Mucosa of descending colon (tissue), 3 donors: ENCODE results near the gene COL4A2. TPM values are rescaled to one million over a fixed set of nuclear protein-coding genes. Genes with fewer than 3 reads are reported as not detected.

Experiments
- ATAC-seq: fragments of 200-7000 bp; cut with Tn5 transposase; one replicate; pipeline ENCODE4 v1.9.1; 2020; ENCODE audit warnings: mild to moderate bottlenecking, moderate library complexity
- DNase-seq, 3 donors: peaks; one replicate each; pipeline ENCODE4 v3.0.0-alpha.2; 2020
- H3K36me3 ChIP-seq: fragments of 200-600 bp; one replicate; pipeline ENCODE4 v1.8.0; 2021; ENCODE audit warnings: low read depth, mild to moderate bottlenecking
- H3K4me1 ChIP-seq: fragments of 200-600 bp; one replicate; pipeline ENCODE4 v1.8.0; 2021; ENCODE audit warnings: low read depth, mild to moderate bottlenecking
- H3K4me3 ChIP-seq: fragments of 200-600 bp; one replicate; pipeline ENCODE4 v1.8.0; 2021; ENCODE audit warnings: mild to moderate bottlenecking
- H3K9me3 ChIP-seq: fragments of 200-600 bp; one replicate; pipeline ENCODE4 v1.8.0; 2021; ENCODE audit warnings: mild to moderate bottlenecking
- CTCF ChIP-seq: fragments of 200-600 bp; IDR thresholded peaks from one replicate; pipeline ENCODE4 v1.8.0; 2022; ENCODE audit warnings: antibody characterized with exemption, mild to moderate bottlenecking
- intact Hi-C, 2 donors: fragments of 100-400 bp; cut with DNase I in 1 of 2; cut with micrococcal nuclease in 1 of 2; formaldehyde crosslinking; loops; one replicate each; pipeline versions ENCODE4 v1.11.0 to v1.11.1; 2022; cut with DNase I, micrococcal nuclease
- total RNA-seq, 3 donors: library from RNA; stranded (reverse); fragmentation: NEBNext Ultra II Directional in 2 of 3; extraction: Animal tissue kit (Norgen Biotek cat#: 25700) in 2 of 3; gene quantifications; one replicate each; pipeline versions ENCODE4 v1.2.1 to v1.2.4, GENCODE V29; 2021 to 2023
- donor health status: DM: no; HTN: no; CAD: no; lungs with moderate emphysema.
- donor health status: DM: no; HTN: no; CAD: no.
- donor health status: DM: no; HTN: yes; CAD: no.

COL4A2 gene
- total RNA-seq, 3 donors from 2014 or later: 33.5 to 389 (median 74.2) TPM

GRCh38 chr13:110458017-110458416 lies 150.9 kb downstream of the COL4A2 start:
- no peak for ATAC-seq
- H3K4me3 ChIP-seq: no peak overlapping the region
- no peaks in the 10 kb centered on the region for H3K4me1 ChIP-seq
- no peak for DNase-seq
- intact Hi-C loops: no loop called here
- no peak for TF ChIP-seq CTCF
- H3K36me3 ChIP-seq: no peaks in the 10 kb centered on the region
- no peaks in the 10 kb centered on the region for H3K9me3 ChIP-seq

- DNase-seq: no peak
- no peak for ATAC-seq
- TF ChIP-seq CTCF: no peak
- intact Hi-C loops: no loop called here
- H3K36me3 ChIP-seq: no peaks in the 10 kb centered on the region
- no peaks in the 10 kb centered on the region for H3K4me1 ChIP-seq
- H3K4me3 ChIP-seq: no peak overlapping the region
- H3K9me3 ChIP-seq: no peaks in the 10 kb centered on the region
Observed at GRCh38 chr13:110458594-110459365, 151.7 kb downstream of the COL4A2 start.

- TF ChIP-seq CTCF: no peak
- no peak for ATAC-seq
Observed at GRCh38 chr13:110462091-110462490, 155.0 kb downstream of the COL4A2 start.

GRCh38 chr13:110463156-110463555 lies 156.1 kb downstream of the COL4A2 start:
- intact Hi-C loops: no loop called here
- TF ChIP-seq CTCF: no peak
- Histone ChIP-seq H3K9me3 (no peaks in the 10 kb centered on the region), H3K4me3 (no peak overlapping the region), H3K4me1 (no peaks in the 10 kb centered on the region), H3K36me3 (no peaks in the 10 kb centered on the region)
- no peak for ATAC-seq
- DNase-seq: no peak

More at GRCh38 chr13:110462091-110462490, 155.0 kb downstream of the COL4A2 start:
- intact Hi-C loops: no loop called here
- H3K36me3 ChIP-seq: no peaks in the 10 kb centered on the region
- H3K9me3 ChIP-seq: no peaks in the 10 kb centered on the region
- DNase-seq: no peak
- H3K4me3 ChIP-seq: no peak overlapping the region
- no peaks in the 10 kb centered on the region for H3K4me1 ChIP-seq

- H3K9me3 ChIP-seq: no peaks in the 10 kb centered on the region
- no peaks in the 10 kb centered on the region for H3K36me3 ChIP-seq
- H3K4me1 ChIP-seq: no peaks in the 10 kb centered on the region
- DNase-seq (no peak), ATAC-seq (peak; percentile 30)
- no peak for TF ChIP-seq CTCF
- no peak overlapping the region for H3K4me3 ChIP-seq
- intact Hi-C loops: no loop called here
Observed at GRCh38 chr13:110463871-110464510, 156.9 kb downstream of the COL4A2 start.
